PC-9 (cell line): ENCODE results near the gene CMTM6. TPM values are rescaled to one million over a fixed set of nuclear protein-coding genes. Genes with fewer than 3 reads are reported as not detected.

Source experiments
- BruUV-seq: library from RNA; stranded (reverse); fragments of 400-500 nt; replicated peaks from 2 replicates; lab custom pipeline; 2021; lab: Mats Ljungman, UMichigan
- CTCF ChIA-PET: fragments of 300-600 bp; sonication (Branson Sonifier 250); formaldehyde crosslinking; loops from one replicate; lab custom pipeline; 2022; ENCODE audit warnings: antibody characterized with exemption; lab: Charles Lee
- POLR2A ChIA-PET: fragments of 300-600 bp; sonication (Branson Sonifier 250); formaldehyde crosslinking; loops from one replicate; lab custom pipeline; 2022; ENCODE audit warnings: antibody characterized with exemption; ENCODE audit not compliant: unreplicated experiment; lab: Charles Lee
- DNase-seq, 2 experiments: peaks; one replicate each; pipeline versions ENCODE4 v3.0.0 to v3.0.0-alpha.2; 2015 to 2022; ENCODE audit warnings: mixed read lengths in 1 of 2
- H2AFZ ChIP-seq: fragments of 200-600 bp; sonication (generic); 2 replicates; pipeline ENCODE4 v1.8.1; 2017; ENCODE audit warnings: antibody characterized with exemption
- H3F3A ChIP-seq: fragments of 200-600 bp; sonication (generic); 2 replicates; pipeline ENCODE4 v1.8.1; 2017; ENCODE audit warnings: antibody characterized with exemption, mild to moderate bottlenecking, low read depth; ENCODE audit not compliant: insufficient read depth
- H3K27ac ChIP-seq: fragments of 200-600 bp; sonication (generic); 2 replicates; pipeline ENCODE4 v1.6.1; 2016; ENCODE audit warnings: mixed run types
- H3K27me3 ChIP-seq: fragments of 200-600 bp; sonication (generic); 2 replicates; pipeline ENCODE4 v1.6.1; 2016; ENCODE audit warnings: low read depth, mixed run types; ENCODE audit not compliant: insufficient read depth
- H3K36me3 ChIP-seq: fragments of 200-600 bp; sonication (generic); 2 replicates; pipeline ENCODE4 v1.6.1; 2016; ENCODE audit warnings: low read depth, mixed run types
- H3K4me1 ChIP-seq: fragments of 200-600 bp; sonication (generic); replicated peaks from 2 replicates; pipeline ENCODE4 v1.6.1; 2016; ENCODE audit warnings: mixed run types; ENCODE audit not compliant: insufficient read depth
- H3K4me2 ChIP-seq: fragments of 200-600 bp; sonication (generic); 2 replicates; pipeline ENCODE4 v1.6.1; 2017; ENCODE audit warnings: mixed run types
- H3K4me3 ChIP-seq: fragments of 200-600 bp; sonication (generic); 2 replicates; pipeline ENCODE4 v1.6.1; 2016; ENCODE audit warnings: mixed run types
- H3K79me2 ChIP-seq: fragments of 200-600 bp; sonication (generic); 2 replicates; pipeline ENCODE4 v1.6.1; 2017; ENCODE audit warnings: low read depth, mixed run types
- H3K9me2 ChIP-seq: fragments of 200-600 bp; sonication (generic); 2 replicates; pipeline ENCODE4 v1.8.1; 2017; ENCODE audit warnings: mild to moderate bottlenecking; ENCODE audit not compliant: insufficient read depth
- H3K9me3 ChIP-seq: fragments of 200-600 bp; sonication (generic); 2 replicates; pipeline ENCODE4 v1.8.1; 2016; ENCODE audit warnings: low read depth; ENCODE audit not compliant: insufficient read depth
- H4K20me1 ChIP-seq: fragments of 200-600 bp; sonication (generic); 2 replicates; pipeline ENCODE4 v1.8.1; 2017; ENCODE audit not compliant: insufficient read depth
- EZH2 ChIP-seq: fragments of 200-600 bp; sonication (generic); IDR thresholded peaks from 2 replicates; pipeline ENCODE4 v1.8.0; 2017; ENCODE audit warnings: antibody characterized with exemption, low read depth
- intact Hi-C: fragments of 100-400 bp; cut with micrococcal nuclease; formaldehyde crosslinking; loops from one replicate; pipeline ENCODE4 v1.10.0; 2022; ENCODE audit not compliant: unreplicated experiment
- total RNA-seq: library from RNA; stranded (reverse); gene quantifications from 2 replicates; pipeline ENCODE4 v1.2.3, GENCODE V29; 2021
- TF ChIP-seq, protein P1 (sequence below): fragments of 200-600 bp; sonication (generic); conservative IDR thresholded peaks from 2 replicates; pipeline ENCODE4 v1.6.1; 2017; ENCODE audit warnings: mixed run types, antibody characterized with exemption, mild to moderate bottlenecking, moderate library complexity

CMTM6 gene
- total RNA-seq, 1 experiment from 2014 or later, result 69.4 TPM

GRCh38 chr3:32498992-32499391 is 3.7 kb downstream of the CMTM6 start:
- H3K27ac ChIP-seq, result no peak overlapping the region
- H3K79me2 ChIP-seq, result peaks cover 29% of the 10 kb centered on the region
- ChIA-PET POLR2A (interaction anchor here (0.7 kb wide), 1 partner anchor 21 kb away, joined by 3 read pairs; no protein-coding TSS in a partner anchor), CTCF (interaction anchor here (0.6 to 0.7 kb wide), 2 partner anchors 99 to 249 kb away, joined by 4 to 15 read pairs; no protein-coding TSS in a partner anchor)
- no peaks in the 10 kb centered on the region for H3K9me2 ChIP-seq
- BruUV-seq, result no TSS peak
- intact Hi-C loops, result no loop called here
- H3K27me3 ChIP-seq, result no peaks in the 10 kb centered on the region
- H3K4me3 ChIP-seq, result no peak overlapping the region
- peaks cover 7% of the 10 kb centered on the region; the same call in 1 of the 2 replicates for H3F3A ChIP-seq
- no peak for DNase-seq
- no peaks in the 10 kb centered on the region for H4K20me1 ChIP-seq
- H3K4me1 ChIP-seq, result peaks cover 25% of the 10 kb centered on the region
- no peaks in the 10 kb centered on the region for H3K36me3 ChIP-seq
- H3K9me3 ChIP-seq, result no peaks in the 10 kb centered on the region
- H3K4me2 ChIP-seq, result no peak overlapping the region
- no peak for TF ChIP-seq EZH2
- TF ChIP-seq, protein P1, sequence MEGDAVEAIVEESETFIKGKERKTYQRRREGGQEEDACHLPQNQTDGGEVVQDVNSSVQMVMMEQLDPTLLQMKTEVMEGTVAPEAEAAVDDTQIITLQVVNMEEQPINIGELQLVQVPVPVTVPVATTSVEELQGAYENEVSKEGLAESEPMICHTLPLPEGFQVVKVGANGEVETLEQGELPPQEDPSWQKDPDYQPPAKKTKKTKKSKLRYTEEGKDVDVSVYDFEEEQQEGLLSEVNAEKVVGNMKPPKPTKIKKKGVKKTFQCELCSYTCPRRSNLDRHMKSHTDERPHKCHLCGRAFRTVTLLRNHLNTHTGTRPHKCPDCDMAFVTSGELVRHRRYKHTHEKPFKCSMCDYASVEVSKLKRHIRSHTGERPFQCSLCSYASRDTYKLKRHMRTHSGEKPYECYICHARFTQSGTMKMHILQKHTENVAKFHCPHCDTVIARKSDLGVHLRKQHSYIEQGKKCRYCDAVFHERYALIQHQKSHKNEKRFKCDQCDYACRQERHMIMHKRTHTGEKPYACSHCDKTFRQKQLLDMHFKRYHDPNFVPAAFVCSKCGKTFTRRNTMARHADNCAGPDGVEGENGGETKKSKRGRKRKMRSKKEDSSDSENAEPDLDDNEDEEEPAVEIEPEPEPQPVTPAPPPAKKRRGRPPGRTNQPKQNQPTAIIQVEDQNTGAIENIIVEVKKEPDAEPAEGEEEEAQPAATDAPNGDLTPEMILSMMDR, result no peak
- H2AFZ ChIP-seq, result no peak overlapping the region

- no peak for DNase-seq
- TF ChIP-seq, protein P1, result no peak
- TF ChIP-seq EZH2, result no peak
- H3K36me3 ChIP-seq, result no peaks in the 10 kb centered on the region
- H3F3A ChIP-seq, result peaks cover 7% of the 10 kb centered on the region; the same call in 1 of the 2 replicates
- H2AFZ ChIP-seq, result no peak overlapping the region
- H3K27me3 ChIP-seq, result no peaks in the 10 kb centered on the region
- H3K27ac ChIP-seq, result no peak overlapping the region
- H3K79me2 ChIP-seq, result peaks cover 32% of the 10 kb centered on the region
- no TSS peak for BruUV-seq
- H4K20me1 ChIP-seq, result no peaks in the 10 kb centered on the region
- H3K9me2 ChIP-seq, result no peaks in the 10 kb centered on the region
- intact Hi-C loops, result no loop called here
- peaks cover 25% of the 10 kb centered on the region for H3K4me1 ChIP-seq
- no peak overlapping the region for H3K4me3 ChIP-seq
- no peaks in the 10 kb centered on the region for H3K9me3 ChIP-seq
- POLR2A ChIA-PET, result no interaction called here
- no peak overlapping the region for H3K4me2 ChIP-seq
- CTCF ChIA-PET, result interaction anchor here (0.6 to 0.7 kb wide), 4 partner anchors 8 to 248 kb away, joined by 4 to 15 read pairs (median 10); no protein-coding TSS in a partner anchor
Observed at GRCh38 chr3:32498252-32498651, 4.4 kb downstream of the CMTM6 start.

DNA sequence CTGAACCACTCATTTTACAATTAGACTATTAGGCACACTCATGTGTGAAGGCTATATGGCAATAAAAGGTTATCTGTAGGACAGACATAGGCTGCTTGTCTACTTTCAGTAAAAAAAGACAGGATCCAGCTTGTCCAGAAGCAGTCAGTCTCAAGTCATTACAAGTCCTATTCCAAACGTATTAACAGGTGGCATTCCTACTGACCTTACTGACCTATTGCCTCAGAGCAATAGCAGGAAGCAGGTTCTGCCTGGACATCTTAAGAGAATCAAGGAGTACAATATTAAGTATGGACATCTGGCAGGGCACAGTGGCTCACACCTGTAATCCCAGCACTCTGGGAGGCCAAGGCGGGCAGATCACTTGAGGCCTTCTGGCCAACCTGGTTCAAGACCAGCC is 7.0 kb downstream of the CMTM6 start:
- TF ChIP-seq, protein P1, result no peak
- TF ChIP-seq EZH2, result no peak
- intact Hi-C loops, result no loop called here
- DNase-seq, result no peak
- ChIA-PET POLR2A (no interaction called here), CTCF (no interaction called here)
- H3K4me3 ChIP-seq, result no peak overlapping the region
- no peak overlapping the region for H2AFZ ChIP-seq
- H3K9me3 ChIP-seq, result no peaks in the 10 kb centered on the region
- H3K27me3 ChIP-seq, result no peaks in the 10 kb centered on the region
- no peaks in the 10 kb centered on the region for H3K9me2 ChIP-seq
- peaks cover 18% of the 10 kb centered on the region; the same call in 1 of the 2 replicates for H3K79me2 ChIP-seq
- no peaks in the 10 kb centered on the region for H4K20me1 ChIP-seq
- no peaks in the 10 kb centered on the region for H3K36me3 ChIP-seq
- 0 out of 2 replicates have a peak overlapping the region, but pooled peaks have one; percentile 19 for H3K27ac ChIP-seq
- BruUV-seq, result no TSS peak
- H3F3A ChIP-seq, result peaks cover 7% of the 10 kb centered on the region; the same call in 1 of the 2 replicates
- peaks cover 17% of the 10 kb centered on the region for H3K4me1 ChIP-seq
- H3K4me2 ChIP-seq, result no peak overlapping the region
